ENCODE results near the gene BIRC5.

The BIRC5 gene

GRCh38 chr17:78184351-78184750, 29.7 kb upstream of the BIRC5 start:
- no peak for DNase-seq (ENCODE audit: low spot score)

GRCh38 chr17:78184868-78185267, 29.2 kb upstream of the BIRC5 start:
- no peak for DNase-seq (ENCODE audit: low spot score)

- DNase-seq (ENCODE audit: low spot score): peak; percentile 49
Observed at GRCh38 chr17:78185981-78186691, 27.9 kb upstream of the BIRC5 start.

GRCh38 chr17:78186692-78187595, 27.1 kb upstream of the BIRC5 start, which contains the start of the genes AFMID and TK1:
AFMID (plus strand) TSS chr17:78187362; CDS start chr17:78187371, 9 bp downstream.
TK1 (minus strand) TSS chr17:78187052; CDS start chr17:78186994, 58 bp downstream.
- DNase-seq (ENCODE audit: low spot score): peak; percentile 95

GRCh38 chr17:78196716-78197115, 17.3 kb upstream of the BIRC5 start:
- no peak for DNase-seq (ENCODE audit: low spot score)

- DNase-seq (ENCODE audit: low spot score): no peak
Observed at GRCh38 chr17:78197147-78197832, 16.8 kb upstream of the BIRC5 start.

GRCh38 chr17:78200451-78200850, 13.6 kb upstream of the BIRC5 start:
- no peak for DNase-seq (ENCODE audit: low spot score)

GRCh38 chr17:78202666-78203065, 11.4 kb upstream of the BIRC5 start:
- DNase-seq (ENCODE audit: low spot score): no peak

- DNase-seq (ENCODE audit: low spot score): no peak
Observed at GRCh38 chr17:78204387-78205123, 9.5 kb upstream of the BIRC5 start.

- DNase-seq (ENCODE audit: low spot score): no peak
Observed at GRCh38 chr17:78205124-78205775, 8.8 kb upstream of the BIRC5 start.

GRCh38 chr17:78206298-78206697, 7.8 kb upstream of the BIRC5 start:
- DNase-seq (ENCODE audit: low spot score): no peak

- DNase-seq (ENCODE audit: low spot score): no peak
Observed at GRCh38 chr17:78208486-78208885, 5.6 kb upstream of the BIRC5 start.

- no peak for DNase-seq (ENCODE audit: low spot score)
Observed at GRCh38 chr17:78210111-78210510, 3.9 kb upstream of the BIRC5 start.

- no peak for DNase-seq (ENCODE audit: low spot score)
Observed at GRCh38 chr17:78211032-78211431, 3.0 kb upstream of the BIRC5 start.

- DNase-seq (ENCODE audit: low spot score): no peak
Observed at GRCh38 chr17:78214706-78215061, 631 bp downstream of the BIRC5 start.

- no peak for DNase-seq (ENCODE audit: low spot score)
Observed at GRCh38 chr17:78219396-78220150, 5.5 kb downstream of the BIRC5 start.

GRCh38 chr17:78223061-78223460, 9.0 kb downstream of the BIRC5 start:
- DNase-seq (ENCODE audit: low spot score): no peak

GRCh38 chr17:78223765-78224164, 9.7 kb downstream of the BIRC5 start:
- DNase-seq (ENCODE audit: low spot score): no peak

GRCh38 chr17:78224231-78225087, 10.4 kb downstream of the BIRC5 start:
- no peak for DNase-seq (ENCODE audit: low spot score)
